Hepatocyte (in vitro differentiated cells): ENCODE measurements around the gene IL15RA. TPM values are rescaled to one million over a fixed set of nuclear protein-coding genes. Genes with fewer than 3 reads are reported as not detected.

Source experiments
- DNase-seq: peaks from one replicate; pipeline ENCODE4 v3.0.0-alpha.2; 2016; ENCODE audit warnings: low spot score
- H2AFZ ChIP-seq: fragments of 200-600 bp; sonication (generic); 2 replicates; pipeline ENCODE4 v1.6.0; 2016; ENCODE audit warnings: antibody characterized with exemption, mild to moderate bottlenecking
- H3K27ac ChIP-seq: fragments of 200-600 bp; sonication (generic); 2 replicates; pipeline ENCODE4 v1.5.1; 2016; ENCODE audit warnings: mild to moderate bottlenecking
- H3K27me3 ChIP-seq: fragments of 200-600 bp; sonication (generic); 2 replicates; pipeline ENCODE4 v1.6.1; 2016
- H3K36me3 ChIP-seq: fragments of 200-600 bp; sonication (generic); replicated peaks from 2 replicates; pipeline ENCODE4 v1.5.1; 2016; ENCODE audit warnings: low read depth; ENCODE audit not compliant: insufficient read depth
- H3K4me1 ChIP-seq: fragments of 200-600 bp; sonication (generic); 2 replicates; pipeline ENCODE4 v1.5.1; 2016; ENCODE audit warnings: mild to moderate bottlenecking, moderate library complexity; ENCODE audit not compliant: insufficient read depth
- H3K4me2 ChIP-seq: fragments of 200-600 bp; sonication (generic); 2 replicates; pipeline ENCODE4 v1.6.0; 2016
- H3K4me3 ChIP-seq: fragments of 200-600 bp; sonication (generic); 2 replicates; pipeline ENCODE4 v1.5.1; 2016; ENCODE audit warnings: mild to moderate bottlenecking
- H3K79me2 ChIP-seq: fragments of 200-600 bp; sonication (generic); 2 replicates; pipeline ENCODE4 v1.6.0; 2017; ENCODE audit warnings: mild to moderate bottlenecking
- H3K9me2 ChIP-seq: fragments of 200-600 bp; sonication (generic); replicated peaks from 2 replicates; pipeline ENCODE4 v1.6.0; 2017; ENCODE audit warnings: mild to moderate bottlenecking; ENCODE audit not compliant: insufficient read depth
- H3K9me3 ChIP-seq: fragments of 200-600 bp; sonication (generic); 2 replicates; pipeline ENCODE4 v1.5.1; 2016; ENCODE audit warnings: low read depth, mild to moderate bottlenecking
- H4K20me1 ChIP-seq: fragments of 200-600 bp; sonication (generic); 2 replicates; pipeline ENCODE4 v1.6.0; 2016; ENCODE audit warnings: mild to moderate bottlenecking; ENCODE audit not compliant: insufficient read depth, poor library complexity, severe bottlenecking
- EZH2 ChIP-seq: fragments of 200-600 bp; sonication (generic); IDR thresholded peaks from 2 replicates; pipeline ENCODE4 v1.6.1; 2016; ENCODE audit warnings: antibody characterized with exemption, mild to moderate bottlenecking, borderline replicate concordance
- EZH2phosphoT487 ChIP-seq: fragments of 200-600 bp; sonication (generic); IDR thresholded peaks from one replicate; pipeline ENCODE4 v1.6.1; 2018; ENCODE audit warnings: antibody characterized with exemption, mild to moderate bottlenecking, low read depth, moderate library complexity; ENCODE audit not compliant: unreplicated experiment, severe bottlenecking
- WGBS: methylation state at CpG from one replicate; pipeline ENCODE4 v1.1.6; 2016; ENCODE audit warnings: low lambda C conversion rate; ENCODE audit errors: missing lambda C conversion rate; 5-methylcytosine and 5-hydroxymethylcytosine counted together
- polyA plus RNA-seq: library from polyadenylated mRNA; unstranded; fragments of >200 nt; fragmentation: Nextera tagmentation; extraction: Ambion mirVana; gene quantifications from 2 replicates; pipeline ENCODE4 v1.2.1, GENCODE V29; 2016
- total RNA-seq: library from RNA; depleted of rRNA; stranded (reverse); fragments of >200 nt; gene quantifications from 2 replicates; pipeline ENCODE4 v1.2.3, GENCODE V29; 2014
- TF ChIP-seq, protein P1 (sequence below): fragments of 200-600 bp; sonication (generic); IDR thresholded peaks from 2 replicates; pipeline ENCODE4 v1.5.1; 2016; ENCODE audit warnings: antibody characterized with exemption, mild to moderate bottlenecking; ENCODE audit not compliant: poor library complexity

Gene IL15RA, protein sequence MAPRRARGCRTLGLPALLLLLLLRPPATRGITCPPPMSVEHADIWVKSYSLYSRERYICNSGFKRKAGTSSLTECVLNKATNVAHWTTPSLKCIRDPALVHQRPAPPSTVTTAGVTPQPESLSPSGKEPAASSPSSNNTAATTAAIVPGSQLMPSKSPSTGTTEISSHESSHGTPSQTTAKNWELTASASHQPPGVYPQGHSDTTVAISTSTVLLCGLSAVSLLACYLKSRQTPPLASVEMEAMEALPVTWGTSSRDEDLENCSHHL
- total RNA-seq (2.4 and 4.1 TPM in 2 replicates), polyA plus RNA-seq (3.8 and 4.2 TPM in 2 replicates)

DNA sequence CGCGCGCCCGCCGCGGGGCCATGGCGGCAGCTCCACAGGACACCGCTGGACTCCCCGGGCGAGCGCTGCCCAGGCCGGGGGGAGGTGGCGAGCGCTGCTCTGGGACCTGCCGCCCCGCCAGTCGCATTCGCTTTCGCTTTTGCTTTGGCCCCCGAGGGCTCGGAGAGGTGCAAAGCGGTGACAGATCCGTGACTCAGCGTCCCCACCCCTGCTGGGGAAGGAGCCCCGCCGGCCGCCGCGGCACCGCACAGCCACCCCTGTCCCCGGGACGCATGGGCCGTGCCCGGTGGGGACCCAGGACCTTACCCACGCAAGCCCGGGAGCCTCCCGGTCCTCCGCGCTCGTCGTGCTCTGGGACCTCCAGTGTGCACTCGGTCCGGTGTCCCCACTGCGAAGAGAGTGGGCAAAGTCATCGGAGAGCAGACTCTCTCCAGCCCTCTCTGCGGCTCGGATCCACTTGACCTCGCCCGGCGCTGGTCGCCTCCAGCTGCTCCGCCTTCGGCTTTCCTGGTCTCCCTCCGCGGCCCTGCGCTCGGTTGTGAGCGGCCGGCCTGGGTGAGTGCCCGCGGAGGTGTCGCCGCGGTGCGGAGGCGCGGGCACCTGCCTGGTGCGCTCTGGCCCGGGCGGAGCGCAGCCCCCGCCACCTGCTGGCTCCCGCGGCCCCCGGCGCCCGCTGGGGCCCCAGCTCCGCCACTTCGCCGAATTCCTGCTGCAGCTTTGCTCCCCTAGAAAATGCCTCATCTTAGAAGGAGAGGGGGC is at the start of gene IL15RA:
Gene IL15RA (minus strand): TSS at position 73 of the 759 bp plus-strand sequence. CDS start 51 bp downstream, at position 22.
- TF ChIP-seq EZH2phosphoT487 = no peak
- TF ChIP-seq EZH2 = peak; percentile 62
- TF ChIP-seq, protein P1, sequence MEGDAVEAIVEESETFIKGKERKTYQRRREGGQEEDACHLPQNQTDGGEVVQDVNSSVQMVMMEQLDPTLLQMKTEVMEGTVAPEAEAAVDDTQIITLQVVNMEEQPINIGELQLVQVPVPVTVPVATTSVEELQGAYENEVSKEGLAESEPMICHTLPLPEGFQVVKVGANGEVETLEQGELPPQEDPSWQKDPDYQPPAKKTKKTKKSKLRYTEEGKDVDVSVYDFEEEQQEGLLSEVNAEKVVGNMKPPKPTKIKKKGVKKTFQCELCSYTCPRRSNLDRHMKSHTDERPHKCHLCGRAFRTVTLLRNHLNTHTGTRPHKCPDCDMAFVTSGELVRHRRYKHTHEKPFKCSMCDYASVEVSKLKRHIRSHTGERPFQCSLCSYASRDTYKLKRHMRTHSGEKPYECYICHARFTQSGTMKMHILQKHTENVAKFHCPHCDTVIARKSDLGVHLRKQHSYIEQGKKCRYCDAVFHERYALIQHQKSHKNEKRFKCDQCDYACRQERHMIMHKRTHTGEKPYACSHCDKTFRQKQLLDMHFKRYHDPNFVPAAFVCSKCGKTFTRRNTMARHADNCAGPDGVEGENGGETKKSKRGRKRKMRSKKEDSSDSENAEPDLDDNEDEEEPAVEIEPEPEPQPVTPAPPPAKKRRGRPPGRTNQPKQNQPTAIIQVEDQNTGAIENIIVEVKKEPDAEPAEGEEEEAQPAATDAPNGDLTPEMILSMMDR = peak; percentile 7
- H4K20me1 ChIP-seq = no peaks in the 10 kb centered on the region
- peak within 1 kb of the TSS; percentile 97 for H3K4me3 ChIP-seq
- peaks cover 35% of the 10 kb centered on the region for H3K27me3 ChIP-seq
- H3K4me2 ChIP-seq = peak within 1 kb of the TSS; percentile 99
- H3K36me3 ChIP-seq = no peaks in the 10 kb centered on the region
- WGBS = under 1% methylated on average over 59 of the region's 80 CpGs
- no peaks in the 10 kb centered on the region for H3K9me2 ChIP-seq
- no peaks in the 10 kb centered on the region for H3K9me3 ChIP-seq
- H2AFZ ChIP-seq = peak within 1 kb of the TSS; percentile 81
- H3K4me1 ChIP-seq = no peaks in the 10 kb centered on the region
- no peaks in the 10 kb centered on the region for H3K79me2 ChIP-seq
- H3K27ac ChIP-seq = peak within 1 kb of the TSS; percentile 76
- peak; percentile 75 for DNase-seq

DNA sequence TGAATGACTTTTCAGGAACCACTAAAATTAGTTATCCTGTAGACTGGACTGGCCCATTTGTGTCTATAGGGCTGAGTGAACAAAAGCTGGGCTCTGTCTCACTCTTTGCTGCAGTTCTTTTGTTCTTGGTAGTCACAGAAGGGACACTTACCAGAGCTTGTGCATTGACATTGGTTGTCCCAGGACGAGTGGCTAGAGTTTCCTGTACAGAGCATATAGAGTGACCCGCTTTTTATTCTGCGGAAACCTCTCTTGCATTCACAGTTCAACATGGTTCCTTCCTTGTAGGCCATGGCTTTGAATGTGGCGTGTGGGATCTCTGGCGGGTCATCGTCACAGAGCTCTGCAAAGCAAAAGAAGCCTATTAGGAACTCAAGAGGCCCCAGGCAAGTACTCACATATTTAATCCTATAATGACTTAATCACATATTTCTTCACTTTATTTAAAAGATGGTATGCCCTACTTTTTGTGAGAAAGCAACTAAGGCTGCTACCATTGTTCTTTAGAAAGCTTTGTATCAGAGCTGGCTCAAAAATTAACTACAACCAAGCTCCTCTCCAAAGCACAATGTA is 48.4 kb upstream of the IL15RA start:
- Histone ChIP-seq H2AFZ (no peak overlapping the region), H3K4me2 (no peak overlapping the region), H3K9me3 (no peaks in the 10 kb centered on the region), H3K9me2 (no peaks in the 10 kb centered on the region), H4K20me1 (no peaks in the 10 kb centered on the region), H3K79me2 (no peaks in the 10 kb centered on the region), H3K4me1 (no peaks in the 10 kb centered on the region), H3K27me3 (no peaks in the 10 kb centered on the region), H3K27ac (no peak overlapping the region), H3K4me3 (no peak overlapping the region), H3K36me3 (no peaks in the 10 kb centered on the region)
- no peak for DNase-seq
- WGBS = 85% methylated on average over 6 of the region's 6 CpGs
- no peak for TF ChIP-seq EZH2
- TF ChIP-seq, protein P1 = no peak
- TF ChIP-seq EZH2phosphoT487 = no peak

GRCh38 chr10:6024334-6024682 is 47.0 kb upstream of the IL15RA start:
- Histone ChIP-seq H3K4me2 (no peak overlapping the region), H3K27me3 (no peaks in the 10 kb centered on the region), H3K79me2 (no peaks in the 10 kb centered on the region), H4K20me1 (no peaks in the 10 kb centered on the region), H3K9me2 (no peaks in the 10 kb centered on the region), H3K27ac (no peak overlapping the region), H2AFZ (no peak overlapping the region), H3K4me1 (no peaks in the 10 kb centered on the region), H3K4me3 (no peak overlapping the region), H3K9me3 (no peaks in the 10 kb centered on the region), H3K36me3 (no peaks in the 10 kb centered on the region)
- TF ChIP-seq EZH2phosphoT487 = no peak
- TF ChIP-seq, protein P1 = no peak
- TF ChIP-seq EZH2 = no peak
- DNase-seq = no peak
- 86% methylated on average over 10 of the region's 10 CpGs for WGBS
